Esophagus muscularis mucosa (tissue), 4 donors: ENCODE data around the gene NAT9.

ENCODE experiments used
- CTCF ChIP-seq, 3 experiments: fragments of 200-600 bp in 2 of 3; fragments of 450-650 bp in 1 of 3; sonication (generic) in 2 of 3; IDR thresholded peaks; one replicate each; pipeline ENCODE4 v1.5.1; 2017 to 2019; ENCODE audit warnings: antibody characterized with exemption in 3 of 3, mild to moderate bottlenecking in 2 of 3, moderate library complexity in 1 of 3
- EP300 ChIP-seq: sonication (generic); formaldehyde crosslinking; IDR thresholded peaks from one replicate; pipeline ENCODE4 v1.6.1; 2017; ENCODE audit warnings: antibody characterized with exemption
- POLR2A ChIP-seq: fragments of 450-650 bp; IDR thresholded peaks from one replicate; pipeline ENCODE4 v1.6.1; 2017; ENCODE audit warnings: antibody characterized with exemption, moderate library complexity, mild to moderate bottlenecking, low read depth
- POLR2AphosphoS5 ChIP-seq, 2 donors: sonication (generic); formaldehyde crosslinking; IDR thresholded peaks; one replicate each; pipeline ENCODE4 v1.6.1; 2017; ENCODE audit warnings: antibody characterized with exemption in 2 of 2

DNA sequence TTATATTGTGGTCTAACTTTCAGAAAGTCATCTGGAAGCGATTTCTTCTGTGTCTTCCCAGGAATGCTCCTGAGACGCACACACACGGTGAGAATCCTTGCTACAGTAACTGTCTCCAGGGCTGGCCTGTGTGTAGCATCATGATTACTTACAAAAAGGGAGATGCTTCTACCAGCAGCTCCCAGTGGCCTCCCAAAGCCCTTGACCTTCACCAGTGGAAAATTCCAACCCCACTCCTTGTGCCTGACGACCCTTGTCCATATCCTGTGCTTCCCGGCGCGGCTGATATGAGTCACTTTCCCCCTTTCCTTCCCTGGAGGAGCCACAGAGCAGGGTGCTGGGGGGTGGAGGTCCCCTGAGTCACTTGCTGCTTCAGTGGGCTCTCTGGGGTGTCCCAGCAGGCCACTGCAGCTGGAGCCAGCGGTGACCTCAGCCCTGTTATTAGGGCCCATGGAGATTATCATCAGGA, 22.1 kb upstream of the NAT9 start:
- TF ChIP-seq CTCF (IDR thresholded peaks at IDR 0.05): no peak
- TF ChIP-seq POLR2A: no peak
- TF ChIP-seq EP300: no peak
- TF ChIP-seq POLR2AphosphoS5 (IDR thresholded peaks at IDR 0.05): no peak
